Measurements from ENCODE around the gene XRCC5.

- TF ChIP-seq CTCF (IDR thresholded peaks at IDR 0.05) (no peak), ZFX (IDR thresholded peaks at IDR 0.05; ENCODE audit: borderline replicate concordance) (no peak)
Observed at GRCh38 chr2:216103213-216103612, 5.9 kb upstream of the XRCC5 start.
